Neuronal stem cell (in vitro differentiated cells): ENCODE data around the gene TUBGCP3.
A peak's percentile ranks its signal among the peaks of the same experiment; 100 is the strongest.

ENCODE experiments used
- DNase-seq: peaks from one replicate; pipeline ENCODE4 v3.0.0-alpha.2; 2013; ENCODE audit warnings: low spot score
- H2AFZ ChIP-seq: one replicate; pipeline ENCODE4 v1.6.1; 2013; ENCODE audit warnings: mild to moderate bottlenecking, low read length, inconsistent platforms
- H2AK5ac ChIP-seq: 2 replicates; pipeline ENCODE4 v1.6.1; 2013; ENCODE audit warnings: low read depth, mild to moderate bottlenecking, inconsistent platforms, low read length, moderate library complexity, mixed read lengths
- H2BK120ac ChIP-seq: 2 replicates; pipeline ENCODE4 v1.6.1; 2013; ENCODE audit warnings: low read depth, mild to moderate bottlenecking, inconsistent platforms, low read length, moderate library complexity, mixed read lengths
- H2BK12ac ChIP-seq: one replicate; pipeline ENCODE4 v1.6.1; 2013; ENCODE audit warnings: low read length, inconsistent platforms
- H2BK15ac ChIP-seq: 2 replicates; pipeline ENCODE4 v1.6.1; 2013; ENCODE audit warnings: mild to moderate bottlenecking, low read length, inconsistent platforms, mixed read lengths
- H2BK5ac ChIP-seq: one replicate; pipeline ENCODE4 v1.6.1; 2013; ENCODE audit warnings: inconsistent platforms, mild to moderate bottlenecking, low read length, moderate library complexity
- H3K14ac ChIP-seq: one replicate; pipeline ENCODE4 v1.6.1; 2013; ENCODE audit warnings: low read length, inconsistent platforms
- H3K18ac ChIP-seq: 2 replicates; pipeline ENCODE4 v1.6.1; 2013; ENCODE audit warnings: low read length, inconsistent platforms
- H3K23ac ChIP-seq: 2 replicates; pipeline ENCODE4 v1.6.1; 2013; ENCODE audit warnings: low read depth, mild to moderate bottlenecking, mixed read lengths, low read length, inconsistent platforms; ENCODE audit not compliant: poor library complexity
- H3K27ac ChIP-seq: replicated peaks from 3 replicates; pipeline ENCODE4 v1.5.1; 2013; ENCODE audit warnings: low read length, inconsistent platforms
- H3K27me3 ChIP-seq, 3 experiments: 2 replicates each; pipeline ENCODE4 v1.6.1; 2013; ENCODE audit warnings: low read length in 3 of 3, mild to moderate bottlenecking in 2 of 3, inconsistent platforms in 1 of 3, low read depth in 1 of 3, mixed read lengths in 1 of 3, moderate library complexity in 1 of 3; ENCODE audit not compliant: control insufficient read depth in 3 of 3, insufficient read depth in 3 of 3
- H3K36me3 ChIP-seq, 2 donors: replicated peaks in 1 of 2; 2 replicates each; pipeline ENCODE4 v1.6.1; 2013; ENCODE audit warnings: low read length in 2 of 2; ENCODE audit not compliant: control insufficient read depth in 2 of 2, insufficient read depth in 2 of 2
- H3K4ac ChIP-seq: 2 replicates; pipeline ENCODE4 v1.6.1; 2013; ENCODE audit warnings: inconsistent platforms, mild to moderate bottlenecking, low read length, moderate library complexity
- H3K4me1 ChIP-seq, 2 donors: 1 replicate in 1 of 2; 2 replicates in 1 of 2; pipeline ENCODE4 v1.6.1; 2013; ENCODE audit warnings: low read length in 2 of 2, low read depth in 1 of 2; ENCODE audit not compliant: control insufficient read depth in 2 of 2, insufficient read depth in 1 of 2
- H3K4me2 ChIP-seq: one replicate; pipeline ENCODE4 v1.6.1; 2013; ENCODE audit warnings: mild to moderate bottlenecking, low read length, inconsistent platforms; ENCODE audit not compliant: insufficient read depth, poor library complexity, severe bottlenecking
- H3K4me3 ChIP-seq, 2 donors: 2 replicates each; pipeline ENCODE4 v1.5.1; 2013; ENCODE audit warnings: low read length in 2 of 2, mild to moderate bottlenecking in 2 of 2, inconsistent platforms in 1 of 2, moderate library complexity in 1 of 2
- H3K79me1 ChIP-seq: one replicate; pipeline ENCODE4 v1.6.1; 2013; ENCODE audit warnings: low read depth, mild to moderate bottlenecking, inconsistent platforms, low read length, moderate library complexity
- H3K9ac ChIP-seq: one replicate; pipeline ENCODE4 v1.6.1; 2013; ENCODE audit warnings: mild to moderate bottlenecking, low read depth, low read length, inconsistent platforms; ENCODE audit not compliant: poor library complexity
- H3K9me3 ChIP-seq, 2 donors: replicated peaks in 1 of 2; 2 replicates each; pipeline versions ENCODE3 to v1.6.1; 2013; ENCODE audit warnings: low read length in 2 of 2, mild to moderate bottlenecking in 2 of 2, inconsistent platforms in 1 of 2, low read depth in 1 of 2, mixed read lengths in 1 of 2, moderate library complexity in 1 of 2; ENCODE audit not compliant: control insufficient read depth in 2 of 2, insufficient read depth in 1 of 2
- H4K8ac ChIP-seq: one replicate; pipeline ENCODE4 v1.6.1; 2013; ENCODE audit warnings: low read depth, mild to moderate bottlenecking, inconsistent platforms, low read length, moderate library complexity
- H4K91ac ChIP-seq: one replicate; pipeline ENCODE4 v1.6.1; 2013; ENCODE audit warnings: low read length, low read depth, mild to moderate bottlenecking, inconsistent platforms; ENCODE audit not compliant: poor library complexity
- WGBS, 2 donors: extraction: QIAGEN DNeasy Blood & Tissue Kit; methylation state at CpG; one replicate each; pipeline ENCODE4 v1.1.7; 2013; ENCODE audit warnings: missing lambda C conversion rate in 2 of 2, mixed read lengths in 1 of 2; ENCODE audit not compliant: insufficient read length in 2 of 2, insufficient replicate concordance in 1 of 2; ENCODE audit errors: extremely low coverage in 2 of 2; 5-methylcytosine and 5-hydroxymethylcytosine counted together

The TUBGCP3 gene

GRCh38 chr13:112446347-112446861 lies 141.5 kb downstream of the TUBGCP3 start:
- H2AK5ac ChIP-seq = peak overlapping the region; percentile 96
- H4K91ac ChIP-seq = no peak overlapping the region
- no peak overlapping the region for H3K4me2 ChIP-seq
- H2BK15ac ChIP-seq = peak overlapping the region; percentile 35
- H3K27me3 ChIP-seq = no peaks in the 10 kb centered on the region
- H3K79me1 ChIP-seq = no peaks in the 10 kb centered on the region
- H2BK5ac ChIP-seq = peak overlapping the region; percentile 62
- H3K4ac ChIP-seq = no peak overlapping the region
- H3K18ac ChIP-seq = peak overlapping the region; percentile 20
- peaks cover 8 to 13% of the 10 kb centered on the region in 2 donors for H3K4me1 ChIP-seq
- H2BK12ac ChIP-seq = no peak overlapping the region
- H3K9me3 ChIP-seq = peaks cover 0 to 1% of the 10 kb centered on the region in 2 donors
- no peak overlapping the region for H3K9ac ChIP-seq
- H3K36me3 ChIP-seq = no peaks in the 10 kb centered on the region
- no peak overlapping the region for H3K27ac ChIP-seq
- no peak overlapping the region for H3K23ac ChIP-seq
- no CpG with 5 or more reads among the region's 12 CpGs for WGBS, 2 donors
- no peak overlapping the region for H4K8ac ChIP-seq
- no peak overlapping the region for H3K4me3 ChIP-seq
- H2AFZ ChIP-seq = no peak overlapping the region
- peak overlapping the region; percentile 52 for H2BK120ac ChIP-seq
- no peak for DNase-seq
- H3K14ac ChIP-seq = no peak overlapping the region

GRCh38 chr13:112445411-112446271 lies 142.3 kb downstream of the TUBGCP3 start:
- H2BK5ac ChIP-seq = peak overlapping the region; percentile 62
- no peak overlapping the region for H3K9ac ChIP-seq
- H3K14ac ChIP-seq = no peak overlapping the region
- H3K79me1 ChIP-seq = no peaks in the 10 kb centered on the region
- peaks cover 8 to 9% of the 10 kb centered on the region in 2 donors for H3K4me1 ChIP-seq
- DNase-seq = no peak
- H3K18ac ChIP-seq = peak overlapping the region; percentile 73
- H3K27me3 ChIP-seq = no peaks in the 10 kb centered on the region
- no peak overlapping the region for H2BK120ac ChIP-seq
- peak overlapping the region; percentile 77 for H2BK15ac ChIP-seq
- whole genome bisulfite sequencing, 2 donors = no CpG with 5 or more reads among the region's 31 CpGs
- peaks cover 0 to 1% of the 10 kb centered on the region in 2 donors for H3K9me3 ChIP-seq
- no peak overlapping the region for H2AFZ ChIP-seq
- no peaks in the 10 kb centered on the region for H3K36me3 ChIP-seq
- no peak overlapping the region for H3K23ac ChIP-seq
- no peak overlapping the region for H3K4ac ChIP-seq
- no peak overlapping the region for H3K27ac ChIP-seq
- H4K8ac ChIP-seq = no peak overlapping the region
- H3K4me3 ChIP-seq = no peak overlapping the region
- H2AK5ac ChIP-seq = peak overlapping the region; percentile 86
- H3K4me2 ChIP-seq = no peak overlapping the region
- H2BK12ac ChIP-seq = no peak overlapping the region
- no peak overlapping the region for H4K91ac ChIP-seq

GRCh38 chr13:112444416-112445399 lies 143.2 kb downstream of the TUBGCP3 start:
- Histone ChIP-seq H3K4ac (no peak overlapping the region), H3K79me1 (no peaks in the 10 kb centered on the region), H3K4me1 (peaks cover 6 to 12% of the 10 kb centered on the region in 2 donors), H2AK5ac (peak overlapping the region; percentile 86), H3K36me3 (no peaks in the 10 kb centered on the region), H3K27ac (no peak overlapping the region), H3K27me3 (no peaks in the 10 kb centered on the region), H3K4me3 (peak overlapping the region in 1 of 2 donors; percentile 55), H4K8ac (no peak overlapping the region), H3K18ac (no peak overlapping the region), H3K9me3 (peaks cover 0 to 3% of the 10 kb centered on the region in 2 donors), H3K4me2 (no peak overlapping the region), H2AFZ (peak overlapping the region; percentile 15), H2BK120ac (no peak overlapping the region), H3K9ac (no peak overlapping the region), H4K91ac (no peak overlapping the region), H3K14ac (no peak overlapping the region), H2BK15ac (peak overlapping the region; percentile 90), H3K23ac (peak overlapping the region; percentile 11), H2BK5ac (no peak overlapping the region), H2BK12ac (no peak overlapping the region)
- WGBS, 2 donors = no CpG with 5 or more reads among the region's 42 CpGs
- DNase-seq = no peak
